K562 treated with DMSO at 1 percent for 24 hours (cell line): Measurements from ENCODE around the gene GPHA2. TPM values are rescaled to one million over a fixed set of nuclear protein-coding genes. Genes with fewer than 3 reads are reported as not detected.

Experiments used
- total RNA-seq: library from RNA; unstranded; fragments of 300-600 nt; gene quantifications from 2 replicates; pipeline ENCODE4 v1.2.3, GENCODE V29; 2022; ENCODE audit warnings: low read depth; ENCODE audit not compliant: insufficient read depth

Gene GPHA2, protein sequence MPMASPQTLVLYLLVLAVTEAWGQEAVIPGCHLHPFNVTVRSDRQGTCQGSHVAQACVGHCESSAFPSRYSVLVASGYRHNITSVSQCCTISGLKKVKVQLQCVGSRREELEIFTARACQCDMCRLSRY
- total RNA-seq = not detected in 2 replicates

DNA sequence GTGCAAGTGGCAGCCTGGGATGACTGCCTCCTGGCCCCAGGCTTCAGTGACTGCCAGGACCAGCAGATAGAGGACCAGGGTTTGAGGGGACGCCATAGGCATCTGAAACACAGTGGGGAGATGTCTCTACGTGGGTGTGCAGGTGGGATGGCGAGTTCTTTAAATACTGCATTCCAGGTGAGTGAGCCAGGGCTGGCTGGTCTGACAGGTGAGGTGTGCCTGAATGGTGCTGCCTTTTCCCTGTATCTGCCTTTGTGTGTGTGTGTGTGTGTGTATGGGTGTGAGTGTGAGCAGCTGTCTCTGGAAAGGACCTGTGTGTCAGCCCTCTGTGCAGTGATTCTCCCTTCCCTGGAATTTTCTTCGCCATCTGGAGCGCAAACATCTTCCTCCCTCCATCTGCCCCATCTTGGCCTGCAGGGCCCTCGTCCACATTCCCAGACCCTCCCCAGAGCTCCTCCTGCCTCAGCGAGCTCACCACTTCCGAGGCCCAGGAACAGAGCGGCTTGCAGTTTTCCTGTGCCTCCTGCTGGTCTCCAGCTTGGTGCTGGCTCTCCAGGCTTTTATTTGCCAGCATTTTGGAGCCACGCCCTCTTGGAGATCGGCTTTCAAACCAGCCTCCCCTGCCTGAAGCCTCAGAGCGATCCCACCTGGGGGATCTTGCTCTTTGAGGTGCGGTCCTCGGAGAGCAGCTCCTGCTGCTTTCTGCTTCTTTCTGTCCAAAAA lies at the start of gene GPHA2:
Gene GPHA2 (minus strand): TSS at position 535 of the 723 bp plus-strand sequence. CDS start 433 bp downstream, at position 102.

DNA sequence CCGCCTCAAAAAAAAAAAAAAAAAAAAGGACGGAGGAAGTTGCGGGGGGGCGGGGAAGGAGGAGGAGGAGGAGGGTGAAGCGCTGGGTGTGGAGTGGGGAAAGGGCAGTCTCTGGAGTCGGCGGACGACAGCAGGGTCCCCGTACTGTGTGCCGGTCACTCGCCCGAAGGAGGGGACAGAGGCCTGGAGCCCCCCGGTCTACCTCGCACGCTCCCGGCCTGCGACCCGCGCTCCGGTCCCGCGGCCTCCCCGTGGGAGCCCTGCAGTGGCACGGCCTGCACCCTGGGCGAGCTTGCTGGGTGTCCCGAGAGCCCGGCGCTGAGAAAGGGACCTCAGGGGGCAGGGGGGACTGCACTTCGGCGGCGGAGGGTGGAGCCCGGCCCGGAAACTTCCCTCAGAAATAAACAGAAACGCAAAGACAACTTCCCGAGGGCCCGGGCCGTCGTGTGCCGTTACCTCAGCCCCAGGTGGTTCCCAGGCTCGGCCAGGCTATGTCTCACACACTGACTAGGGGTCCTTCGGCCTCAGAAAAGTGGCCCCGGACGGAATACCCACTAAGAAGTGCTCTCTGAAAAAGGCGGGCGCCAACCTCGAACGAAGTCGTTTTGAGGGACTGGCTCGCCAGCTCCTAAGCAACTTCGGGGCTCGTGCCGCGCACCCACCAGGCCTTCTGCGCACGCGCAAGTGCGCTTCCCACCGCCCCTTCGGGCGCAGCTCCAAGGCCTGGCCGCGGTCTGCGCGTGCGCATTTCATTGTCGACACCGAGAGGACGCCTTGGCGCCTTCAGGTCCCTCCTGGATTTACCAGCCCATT lies 35.9 kb upstream of the GPHA2 start, which contains the start of gene MAJIN:
Gene MAJIN (minus strand): TSS at position 688 of the 813 bp plus-strand sequence. CDS start 12,703 bp downstream, outside the sequence.

DNA sequence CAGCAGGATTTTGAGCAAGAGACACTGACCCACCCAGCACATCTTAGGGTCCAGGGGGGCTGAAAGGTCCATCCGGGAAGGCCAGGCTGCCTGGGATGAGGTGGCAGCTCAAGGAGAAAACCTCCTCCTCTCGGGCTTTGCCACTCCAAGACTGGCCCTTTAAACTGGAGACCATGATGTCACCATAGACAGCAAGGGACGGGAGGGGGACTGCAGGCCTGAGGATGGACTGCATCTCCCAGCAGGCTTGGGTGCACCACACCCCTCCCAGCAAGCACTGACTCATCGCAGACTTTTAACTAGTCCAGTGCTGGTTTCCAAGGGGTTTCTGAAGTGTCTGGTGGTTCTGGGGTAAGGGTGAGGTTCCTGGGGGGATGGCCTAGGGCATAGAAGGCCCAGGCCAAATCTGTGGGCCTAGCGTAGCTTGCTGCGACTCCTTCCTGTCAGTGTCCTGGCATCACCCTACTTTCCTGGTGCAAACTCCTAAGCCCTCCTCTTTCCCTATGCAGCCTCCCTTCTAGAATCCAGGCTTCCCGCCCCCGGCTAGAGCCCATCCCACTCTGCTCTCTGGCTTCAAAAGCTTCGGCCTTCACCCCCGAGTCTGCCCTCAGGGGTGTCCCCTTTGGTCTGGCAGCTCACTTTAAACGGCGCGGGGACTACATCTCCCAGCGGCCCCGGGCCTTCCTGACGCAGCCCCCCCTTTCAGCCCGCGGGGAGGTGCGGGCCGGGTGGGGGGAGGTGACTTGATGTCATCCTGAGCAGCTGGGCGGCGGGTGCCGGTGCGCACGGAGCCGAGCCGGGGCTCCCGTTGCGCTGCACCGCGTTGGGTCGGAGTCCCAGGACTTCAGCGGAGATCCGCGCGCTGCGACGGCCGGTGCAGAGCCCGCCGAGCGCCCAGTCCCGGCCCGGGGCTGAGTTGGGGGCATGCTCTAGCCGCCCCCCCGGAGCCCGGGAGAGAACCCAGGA lies 11.5 kb downstream of the GPHA2 start, which contains the start of gene PPP2R5B:
Gene PPP2R5B (plus strand): TSS at position 746 of the 966 bp plus-strand sequence. CDS start 1,046 bp downstream, outside the sequence.

DNA sequence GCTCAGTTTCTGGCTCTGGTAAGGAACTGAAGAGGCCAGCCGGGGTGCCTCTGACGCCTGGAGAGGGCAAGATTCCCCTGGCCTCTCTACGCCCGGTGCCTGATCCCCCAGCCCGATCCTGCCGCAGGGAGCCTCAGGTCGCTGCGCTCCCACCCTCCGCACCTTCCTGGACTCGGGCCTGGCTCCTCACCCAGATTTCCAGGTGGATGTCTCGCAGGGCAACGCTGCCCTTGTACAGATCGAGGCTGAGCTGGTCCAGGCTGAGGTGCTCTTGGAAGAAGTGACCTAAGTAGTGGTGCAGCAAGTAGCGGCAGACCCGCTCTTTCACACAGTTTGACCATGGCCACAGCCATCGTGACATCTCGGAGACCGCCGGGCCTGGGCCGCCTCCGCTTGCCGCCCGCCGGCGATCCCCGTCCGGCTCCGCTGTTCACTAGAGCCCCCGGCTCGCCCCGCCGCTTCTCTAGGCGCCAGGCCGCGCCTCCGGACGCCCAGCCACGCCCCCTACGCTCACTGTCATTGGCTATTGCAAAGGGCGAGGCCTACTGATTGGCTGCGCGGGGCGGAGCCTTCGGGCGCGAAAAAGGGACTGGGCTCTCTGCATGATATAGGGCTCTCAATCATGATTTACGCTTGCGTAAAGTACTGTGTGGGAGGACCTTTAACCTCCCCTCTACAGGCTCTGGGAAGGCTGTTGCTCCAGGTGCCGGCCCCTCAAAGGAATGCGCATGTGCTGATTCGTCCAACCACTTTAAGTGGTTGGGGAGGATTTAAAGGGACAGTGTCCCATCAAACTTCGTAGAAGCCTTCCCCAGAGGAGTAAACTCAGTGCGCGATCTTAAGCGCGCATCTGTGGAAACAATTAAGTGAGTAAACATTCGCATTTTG lies 18.7 kb downstream of the GPHA2 start, which contains the start of gene ATG2A:
Gene ATG2A (minus strand): TSS at position 435 of the 888 bp plus-strand sequence. CDS start 74 bp downstream, at position 361.

Other genes starting within 250 kb of the GPHA2 start
- gene NRXN2, start 212.7 kb downstream of the GPHA2 start, total RNA-seq = 0.12 TPM in 1 of 2 replicates, not detected in the other
- gene RASGRP2, start 191.8 kb downstream of the GPHA2 start, total RNA-seq = 4.1 and 9.6 TPM in 2 replicates
- gene PYGM, start 175.9 kb downstream of the GPHA2 start, total RNA-seq = 3.0 and 3.3 TPM in 2 replicates
- 112 and 115 TPM in 2 replicates for gene SF1, start 157.4 kb downstream of the GPHA2 start, total RNA-seq
- gene MAP4K2, start 132.7 kb downstream of the GPHA2 start, total RNA-seq = 14.9 and 18.6 TPM in 2 replicates
- gene MEN1, start 125.3 kb downstream of the GPHA2 start, total RNA-seq = 49.6 and 56.7 TPM in 2 replicates
- 8.8 and 8.9 TPM in 2 replicates for gene CDC42BPG, start 91.2 kb downstream of the GPHA2 start, total RNA-seq
- 69.7 and 74.6 TPM in 2 replicates for gene EHD1, start 57.3 kb downstream of the GPHA2 start, total RNA-seq
- gene ATG2A, start 18.7 kb downstream of the GPHA2 start, total RNA-seq = 70.0 and 70.9 TPM in 2 replicates
- 15.6 and 16.7 TPM in 2 replicates for gene PPP2R5B, start 11.2 kb downstream of the GPHA2 start, total RNA-seq
- 0.31 TPM in 1 of 2 replicates, not detected in the other for gene MAJIN, start 36.2 kb upstream of the GPHA2 start, total RNA-seq
- gene BATF2, start 61.1 kb upstream of the GPHA2 start, total RNA-seq = 10.3 TPM in 2 replicates
- gene ARL2, start 78.3 kb upstream of the GPHA2 start, total RNA-seq = 131 and 142 TPM in 2 replicates
- 53.8 and 58.4 TPM in 2 replicates for gene SNX15, start 91.5 kb upstream of the GPHA2 start, total RNA-seq
- gene SAC3D1, start 105.3 kb upstream of the GPHA2 start, total RNA-seq = 65.7 and 77.0 TPM in 2 replicates
- gene NAALADL1, start 122.7 kb upstream of the GPHA2 start, total RNA-seq = 0.61 TPM in 1 of 2 replicates, not detected in the other
- gene CDCA5, start 148.1 kb upstream of the GPHA2 start, total RNA-seq = 83.8 and 84.5 TPM in 2 replicates
- gene ZFPL1, start 148.3 kb upstream of the GPHA2 start, total RNA-seq = 72.4 and 80.5 TPM in 2 replicates
- gene VPS51, start 160.3 kb upstream of the GPHA2 start, total RNA-seq = 133 and 154 TPM in 2 replicates
- gene TM7SF2, start 176.0 kb upstream of the GPHA2 start, total RNA-seq = 34.6 and 41.2 TPM in 2 replicates
- gene ZNHIT2, start 181.8 kb upstream of the GPHA2 start, total RNA-seq = 52.0 and 61.4 TPM in 2 replicates
- 1,172 and 1,237 TPM in 2 replicates for gene FAU, start 186.2 kb upstream of the GPHA2 start, total RNA-seq
- gene MRPL49, start 186.4 kb upstream of the GPHA2 start, total RNA-seq = 82.6 and 89.4 TPM in 2 replicates
- gene SYVN1, start 198.6 kb upstream of the GPHA2 start, total RNA-seq = 60.9 and 64.4 TPM in 2 replicates
- 24.4 and 27.1 TPM in 2 replicates for gene SPDYC, start 234.3 kb upstream of the GPHA2 start, total RNA-seq
- gene CAPN1, start 246.0 kb upstream of the GPHA2 start, total RNA-seq = 212 and 218 TPM in 2 replicates